C4-2B (cell line): Measurements from ENCODE around the gene TOM1L2.

ENCODE experiments used
- CTCF ChIP-seq: fragments of 450-650 bp; conservative IDR thresholded peaks from 2 replicates; pipeline ENCODE4 v1.5.1; 2017; ENCODE audit warnings: mild to moderate bottlenecking
- ZFX ChIP-seq: fragments of 450-650 bp; IDR thresholded peaks from 2 replicates; pipeline ENCODE4 v1.6.1; 2017

- TF ChIP-seq CTCF (no peak), ZFX (no peak)
These were observed 128.1 kb downstream of the TOM1L2 start for GRCh38 chr17:17844079-17844478.
